Right atrium auricular region (tissue), 2 donors: ENCODE measurements around the gene BST2. TPM values are rescaled to one million over a fixed set of nuclear protein-coding genes. Genes with fewer than 3 reads are reported as not detected.

Source experiments
- DNase-seq: peaks from one replicate; pipeline ENCODE4 v3.0.0-alpha.2; 2019; ENCODE audit warnings: low spot score
- H3K27ac ChIP-seq, 2 donors: fragments of 200-600 bp; sonication (generic); 1 replicate in 1 of 2; 2 replicates in 1 of 2; pipeline ENCODE4 v1.5.1; 2016 to 2019
- H3K27me3 ChIP-seq, 2 donors: fragments of 200-600 bp; sonication (generic); one replicate each; pipeline versions ENCODE4 v1.5.1 to v1.6.0; 2017 to 2019
- H3K36me3 ChIP-seq: fragments of 200-600 bp; sonication (generic); one replicate; pipeline ENCODE4 v1.5.1; 2016
- H3K4me1 ChIP-seq, 2 donors: fragments of 200-600 bp; sonication (generic); one replicate each; pipeline versions ENCODE4 v1.5.1 to v1.6.0; 2017 to 2019
- H3K4me3 ChIP-seq, 2 donors: fragments of 200-600 bp; sonication (generic); 1 replicate in 1 of 2; 2 replicates in 1 of 2; pipeline ENCODE4 v1.5.1; 2017 to 2019; ENCODE audit warnings: mild to moderate bottlenecking in 1 of 2, moderate library complexity in 1 of 2
- H3K9me3 ChIP-seq, 2 donors: fragments of 200-600 bp; sonication (generic); one replicate each; pipeline ENCODE4 v1.5.1; 2019
- total RNA-seq, 2 donors: library from RNA; depleted of rRNA; stranded (reverse); fragments of >200 nt; gene quantifications; one replicate each; pipeline ENCODE4 v1.1.0, GENCODE V29; 2016
- TF ChIP-seq, protein P1 (sequence below), 2 donors: fragments of 200-600 bp; sonication (generic); IDR thresholded peaks; one replicate each; pipeline ENCODE4 v1.5.1; 2019; ENCODE audit warnings: antibody characterized with exemption in 2 of 2

BST2 gene
- total RNA-seq, 2 donors from 2014 or later, result 32.1 to 35.3 TPM

DNA sequence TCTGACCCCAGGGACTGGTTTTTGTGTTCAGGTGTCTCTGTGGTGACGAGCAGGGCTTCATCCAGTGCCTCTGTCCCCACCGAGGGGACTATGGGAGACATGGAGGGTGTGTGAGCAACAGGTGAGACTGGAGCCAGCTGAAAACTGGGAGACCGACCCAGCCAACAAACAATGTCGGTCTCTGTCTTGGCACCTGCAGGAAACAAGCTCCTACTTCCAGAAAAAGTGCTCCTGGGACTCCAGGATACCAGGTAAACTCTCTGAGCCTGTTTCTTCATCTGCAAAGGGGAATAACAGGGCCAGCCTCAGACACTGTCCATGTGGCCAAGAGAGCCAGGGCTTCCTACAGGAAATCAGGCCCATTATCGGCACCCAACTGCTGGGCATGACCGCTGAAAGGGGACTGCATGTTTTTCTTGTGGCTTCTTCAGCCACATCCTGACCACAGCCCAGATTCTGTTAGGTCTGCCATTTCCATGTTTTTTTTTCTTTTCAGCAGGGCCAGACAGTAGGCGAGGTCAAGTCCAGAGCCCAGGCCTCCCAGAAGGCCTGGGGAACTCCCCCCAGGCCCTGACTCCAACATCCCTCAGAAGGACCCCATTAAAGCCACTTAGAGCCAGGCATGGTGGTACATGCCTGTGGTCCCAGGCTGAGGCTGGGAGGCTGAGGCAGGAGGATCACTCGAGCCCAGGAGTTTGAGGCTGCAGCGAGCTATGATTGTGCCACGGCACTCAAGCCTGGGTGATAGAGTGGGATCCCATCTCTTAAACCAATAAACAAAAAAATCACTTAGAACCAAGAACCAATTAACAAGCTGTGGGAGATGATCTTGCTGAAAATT lies 836 bp upstream of the BST2 start:
- H3K4me1 ChIP-seq, result peaks cover 0 to 33% of the 10 kb centered on the region in 2 donors
- no peaks in the 10 kb centered on the region for H3K36me3 ChIP-seq
- no peak for DNase-seq
- no peaks in the 10 kb centered on the region for H3K9me3 ChIP-seq
- peak overlapping the region; percentile 79 to 87 for H3K27ac ChIP-seq
- no peaks in the 10 kb centered on the region for H3K27me3 ChIP-seq
- TF ChIP-seq, protein P1, sequence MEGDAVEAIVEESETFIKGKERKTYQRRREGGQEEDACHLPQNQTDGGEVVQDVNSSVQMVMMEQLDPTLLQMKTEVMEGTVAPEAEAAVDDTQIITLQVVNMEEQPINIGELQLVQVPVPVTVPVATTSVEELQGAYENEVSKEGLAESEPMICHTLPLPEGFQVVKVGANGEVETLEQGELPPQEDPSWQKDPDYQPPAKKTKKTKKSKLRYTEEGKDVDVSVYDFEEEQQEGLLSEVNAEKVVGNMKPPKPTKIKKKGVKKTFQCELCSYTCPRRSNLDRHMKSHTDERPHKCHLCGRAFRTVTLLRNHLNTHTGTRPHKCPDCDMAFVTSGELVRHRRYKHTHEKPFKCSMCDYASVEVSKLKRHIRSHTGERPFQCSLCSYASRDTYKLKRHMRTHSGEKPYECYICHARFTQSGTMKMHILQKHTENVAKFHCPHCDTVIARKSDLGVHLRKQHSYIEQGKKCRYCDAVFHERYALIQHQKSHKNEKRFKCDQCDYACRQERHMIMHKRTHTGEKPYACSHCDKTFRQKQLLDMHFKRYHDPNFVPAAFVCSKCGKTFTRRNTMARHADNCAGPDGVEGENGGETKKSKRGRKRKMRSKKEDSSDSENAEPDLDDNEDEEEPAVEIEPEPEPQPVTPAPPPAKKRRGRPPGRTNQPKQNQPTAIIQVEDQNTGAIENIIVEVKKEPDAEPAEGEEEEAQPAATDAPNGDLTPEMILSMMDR (IDR thresholded peaks at IDR 0.05), result no peak
- peak overlapping the region; percentile 17 to 54 for H3K4me3 ChIP-seq

DNA sequence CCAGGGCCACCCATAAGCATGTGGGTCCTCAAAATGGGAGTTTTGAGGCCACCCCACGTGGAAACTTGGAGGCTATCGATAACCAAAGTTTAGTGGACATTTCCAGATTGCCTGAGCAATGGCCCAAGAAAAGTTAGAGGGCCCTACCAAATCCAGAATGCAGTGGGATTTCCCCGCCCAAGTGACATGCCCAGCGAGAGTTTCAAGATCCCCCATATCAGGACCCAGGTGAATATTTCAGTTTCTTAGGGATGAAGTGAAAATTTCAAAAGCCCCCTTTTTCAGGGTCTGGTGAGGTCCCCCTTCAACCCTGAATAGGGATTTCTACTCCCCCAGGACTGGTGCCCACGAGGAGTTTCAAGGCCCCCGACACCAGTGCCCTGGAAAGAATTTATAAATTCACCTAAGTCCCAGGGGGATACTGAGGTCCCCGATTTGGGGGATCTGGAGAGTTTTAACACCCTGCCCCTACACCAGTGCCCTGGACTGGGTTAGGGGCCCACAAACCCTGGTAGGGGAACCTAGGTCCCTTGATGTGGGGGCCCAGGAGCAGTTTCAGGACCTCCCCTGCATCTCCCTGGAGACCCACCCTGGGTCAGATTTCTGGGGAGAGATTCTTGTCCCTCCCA lies 695 bp downstream of the BST2 start:
- Histone ChIP-seq H3K27me3 (no peaks in the 10 kb centered on the region), H3K27ac (peak overlapping the region; percentile 79 to 87)
- no peak for DNase-seq

DNA sequence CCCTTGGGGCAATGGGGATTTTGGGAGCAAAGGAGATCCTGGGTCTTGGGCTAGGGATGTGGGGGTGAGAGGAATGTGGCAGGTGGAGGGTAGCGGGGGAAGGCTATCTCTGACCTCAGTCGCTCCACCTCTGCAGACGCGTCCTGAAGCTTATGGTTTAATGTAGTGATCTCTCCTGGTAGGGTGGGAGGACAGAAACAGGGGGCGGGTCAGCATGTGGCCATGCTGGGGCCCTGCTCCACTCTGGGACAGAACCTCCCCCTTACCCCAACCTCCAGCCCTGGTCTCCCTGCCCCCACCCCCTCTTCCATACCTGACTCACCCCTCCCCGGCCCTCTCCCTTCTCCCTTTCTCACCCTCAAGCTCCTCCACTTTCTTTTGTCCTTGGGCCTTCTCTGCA lies 1.4 kb downstream of the BST2 start:
- H3K4me3 ChIP-seq, result peak overlapping the region; percentile 37 to 54
- no peaks in the 10 kb centered on the region for H3K36me3 ChIP-seq
- no peaks in the 10 kb centered on the region for H3K27me3 ChIP-seq
- peak overlapping the region; percentile 79 to 87 for H3K27ac ChIP-seq
- peaks cover 0 to 33% of the 10 kb centered on the region in 2 donors for H3K4me1 ChIP-seq
- H3K9me3 ChIP-seq, result no peaks in the 10 kb centered on the region
- no peak for DNase-seq
- TF ChIP-seq, protein P1 (IDR thresholded peaks at IDR 0.05), result no peak

More for the DNA sequence above, 695 bp downstream of the BST2 start:
- H3K4me3 ChIP-seq, result peak overlapping the region; percentile 37 to 54
- H3K9me3 ChIP-seq, result no peaks in the 10 kb centered on the region
- H3K36me3 ChIP-seq, result no peaks in the 10 kb centered on the region
- TF ChIP-seq, protein P1 (IDR thresholded peaks at IDR 0.05), result no peak
- peaks cover 0 to 33% of the 10 kb centered on the region in 2 donors for H3K4me1 ChIP-seq

DNA sequence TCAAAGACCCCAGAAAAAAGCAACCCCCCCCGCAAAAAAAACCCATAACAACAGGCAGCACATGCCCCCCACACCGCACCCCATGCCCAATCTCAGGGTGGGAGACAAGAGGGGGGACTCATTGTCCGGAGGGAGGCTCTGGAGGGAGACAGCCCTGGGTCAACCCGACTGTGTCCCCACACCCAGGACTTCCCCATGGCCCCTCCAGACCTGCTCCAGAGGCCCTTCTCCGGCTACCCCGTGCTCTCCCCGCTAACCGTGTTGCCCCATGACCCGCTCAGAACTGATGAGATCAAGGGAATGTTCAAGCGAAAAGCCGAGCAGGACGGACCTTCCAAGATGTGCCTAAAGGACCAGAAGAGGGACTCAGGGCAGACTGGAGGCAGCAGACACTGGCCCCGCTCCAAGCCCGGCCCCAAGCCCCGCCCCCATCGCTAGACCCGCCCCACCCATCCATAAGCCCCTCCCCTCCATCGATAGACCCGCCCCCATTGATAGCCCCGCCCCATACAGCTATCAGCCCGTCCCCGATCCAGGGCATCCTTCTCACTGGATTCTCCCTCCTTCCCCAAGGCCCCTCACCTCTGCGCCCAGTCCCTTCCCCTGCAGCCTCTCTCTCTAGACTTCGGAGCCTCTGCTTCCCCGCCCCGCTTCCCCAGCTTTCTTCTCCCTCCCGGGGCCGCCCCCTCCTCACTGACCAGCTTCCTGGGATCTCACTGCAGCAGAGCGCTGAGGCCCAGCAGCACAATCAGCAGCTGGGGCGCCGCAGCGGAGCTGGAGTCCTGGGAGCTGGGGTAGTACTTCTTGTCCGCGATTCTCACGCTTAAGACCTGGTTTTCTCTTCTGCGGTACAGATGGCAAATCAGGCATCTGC lies 2.2 kb downstream of the BST2 start:
- H3K4me1 ChIP-seq, result peaks cover 0 to 33% of the 10 kb centered on the region in 2 donors
- DNase-seq, result no peak
- peak overlapping the region in 1 of 2 donors; percentile 54 for H3K4me3 ChIP-seq
- no peaks in the 10 kb centered on the region for H3K9me3 ChIP-seq
- no peaks in the 10 kb centered on the region for H3K36me3 ChIP-seq
- H3K27me3 ChIP-seq, result no peaks in the 10 kb centered on the region
- peak overlapping the region in 1 of 2 donors; percentile 87 for H3K27ac ChIP-seq
- TF ChIP-seq, protein P1 (IDR thresholded peaks at IDR 0.05), result no peak

DNA sequence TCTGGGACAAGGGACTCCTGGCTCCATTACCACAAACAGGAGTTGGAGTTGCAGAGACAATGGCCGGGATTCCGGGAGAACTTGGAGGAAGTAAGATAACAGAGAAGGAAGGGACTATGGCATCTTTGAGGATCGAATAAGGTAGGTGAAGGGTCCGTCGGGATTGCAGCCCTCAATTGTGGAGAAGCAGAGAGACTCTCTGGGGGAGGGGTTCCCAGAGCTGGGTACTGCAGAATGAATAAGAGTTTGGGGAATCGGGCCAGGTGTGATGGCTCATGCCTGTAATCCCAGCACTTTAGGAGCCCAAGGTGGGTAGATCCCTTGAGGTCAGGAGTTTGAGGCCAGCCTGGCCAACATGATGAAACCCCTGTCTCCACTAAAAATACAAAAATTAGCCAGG lies 3.8 kb downstream of the BST2 start:
- H3K9me3 ChIP-seq, result no peaks in the 10 kb centered on the region
- H3K4me1 ChIP-seq, result peaks cover 0 to 30% of the 10 kb centered on the region in 2 donors
- no peak overlapping the region for H3K27ac ChIP-seq
- DNase-seq, result no peak
- no peaks in the 10 kb centered on the region for H3K36me3 ChIP-seq
- H3K27me3 ChIP-seq, result no peaks in the 10 kb centered on the region
- TF ChIP-seq, protein P1 (IDR thresholded peaks at IDR 0.05), result no peak
- no peak overlapping the region for H3K4me3 ChIP-seq
